OCI-LY7 (cell line): ENCODE results near the gene FGD5. TPM values are rescaled to one million over a fixed set of nuclear protein-coding genes. Genes with fewer than 3 reads are reported as not detected.

Source experiments
- BruUV-seq: library from RNA; stranded (reverse); fragments of 400-500 nt; replicated peaks from 2 replicates; lab custom pipeline; 2021; lab: Mats Ljungman, UMichigan
- CTCF ChIA-PET: fragments of 300-600 bp; sonication (Branson Sonifier 250); formaldehyde crosslinking; loops from one replicate; lab custom pipeline; 2022; ENCODE audit warnings: antibody characterized with exemption; ENCODE audit not compliant: unreplicated experiment; lab: Charles Lee
- POLR2A ChIA-PET: fragments of 300-600 bp; sonication (Branson Sonifier 250); formaldehyde crosslinking; loops from one replicate; lab custom pipeline; 2022; ENCODE audit warnings: antibody characterized with exemption; lab: Charles Lee
- DNase-seq: peaks from one replicate; pipeline ENCODE4 v3.0.0-alpha.2; 2015; ENCODE audit warnings: low spot score
- H2AFZ ChIP-seq: fragments of 200-600 bp; sonication (generic), shearing (Covaris generic); 2 replicates; pipeline ENCODE4 v1.6.1; 2014; ENCODE audit warnings: mild to moderate bottlenecking, antibody characterized with exemption, low read length, moderate library complexity
- H3K27ac ChIP-seq: fragments of 200-600 bp; sonication (generic); 2 replicates; pipeline ENCODE4 v1.5.1; 2014; ENCODE audit warnings: mixed run types, low read depth, mild to moderate bottlenecking, moderate library complexity, low read length, inconsistent platforms; ENCODE audit not compliant: poor library complexity, severe bottlenecking
- H3K36me3 ChIP-seq: fragments of 200-600 bp; sonication (generic); 2 replicates; pipeline ENCODE4 v1.6.1; 2014; ENCODE audit warnings: mild to moderate bottlenecking, antibody characterized with exemption, low read length, moderate library complexity, mixed read lengths; ENCODE audit not compliant: insufficient read depth
- H3K4me1 ChIP-seq: fragments of 200-600 bp; sonication (generic); 2 replicates; pipeline ENCODE4 v1.5.1; 2014; ENCODE audit warnings: mild to moderate bottlenecking, low read length; ENCODE audit not compliant: insufficient read depth, poor library complexity, severe bottlenecking
- H3K4me2 ChIP-seq: fragments of 200-600 bp; sonication (generic); 2 replicates; pipeline ENCODE4 v1.6.1; 2014; ENCODE audit warnings: mild to moderate bottlenecking, low read length
- H3K4me3 ChIP-seq: fragments of 200-600 bp; sonication (generic); 2 replicates; pipeline ENCODE4 v1.5.1; 2014; ENCODE audit warnings: mild to moderate bottlenecking, low read depth, low read length; ENCODE audit not compliant: poor library complexity, severe bottlenecking
- H3K79me2 ChIP-seq: fragments of 200-600 bp; sonication (generic); 2 replicates; pipeline ENCODE4 v1.6.1; 2016; ENCODE audit warnings: low read depth, mild to moderate bottlenecking, low read length, moderate library complexity, mixed read lengths; ENCODE audit not compliant: insufficient read depth
- H3K9me2 ChIP-seq: fragments of 200-600 bp; sonication (generic); 2 replicates; pipeline ENCODE4 v1.6.1; 2016; ENCODE audit warnings: mild to moderate bottlenecking, low read length, mixed read lengths; ENCODE audit not compliant: insufficient read depth
- H3K9me3 ChIP-seq: fragments of 200-600 bp; sonication (generic); 2 replicates; pipeline ENCODE4 v1.6.1; 2014; ENCODE audit warnings: mild to moderate bottlenecking, mixed run types, low read length, mixed read lengths
- H4K20me1 ChIP-seq: fragments of 200-600 bp; sonication (generic); 2 replicates; pipeline ENCODE4 v1.6.1; 2014; ENCODE audit warnings: mild to moderate bottlenecking, antibody characterized with exemption, low read length, moderate library complexity, mixed read lengths; ENCODE audit not compliant: insufficient read depth
- EZH2phosphoT487 ChIP-seq: fragments of 200-600 bp; sonication (generic); IDR thresholded peaks from 2 replicates; pipeline ENCODE4 v1.6.1; 2018; ENCODE audit warnings: low read depth, borderline replicate concordance, mild to moderate bottlenecking, mixed run types, antibody characterized with exemption, low read length, moderate library complexity, mixed read lengths
- intact Hi-C: fragments of 100-400 bp; cut with micrococcal nuclease; formaldehyde crosslinking; loops from one replicate; pipeline ENCODE4 v1.10.0; 2022; ENCODE audit not compliant: unreplicated experiment
- total RNA-seq, 2 experiments: library from RNA; depleted of rRNA in 1 of 2; stranded (reverse); fragments of >200 nt in 1 of 2; shearing (Covaris generic) in 1 of 2; gene quantifications; 2 replicates each; pipeline ENCODE4 v1.2.3, GENCODE V29; 2014 to 2022
- TF ChIP-seq, protein P1 (sequence below): fragments of 200-600 bp; sonication (generic); conservative IDR thresholded peaks from 2 replicates; pipeline ENCODE4 v1.5.1; 2014; ENCODE audit warnings: mild to moderate bottlenecking, antibody characterized with exemption, low read length, moderate library complexity, mixed read lengths

Gene FGD5
- total RNA-seq, 2 experiments from 2014 or later, result 0.09 to 0.21 TPM

DNA sequence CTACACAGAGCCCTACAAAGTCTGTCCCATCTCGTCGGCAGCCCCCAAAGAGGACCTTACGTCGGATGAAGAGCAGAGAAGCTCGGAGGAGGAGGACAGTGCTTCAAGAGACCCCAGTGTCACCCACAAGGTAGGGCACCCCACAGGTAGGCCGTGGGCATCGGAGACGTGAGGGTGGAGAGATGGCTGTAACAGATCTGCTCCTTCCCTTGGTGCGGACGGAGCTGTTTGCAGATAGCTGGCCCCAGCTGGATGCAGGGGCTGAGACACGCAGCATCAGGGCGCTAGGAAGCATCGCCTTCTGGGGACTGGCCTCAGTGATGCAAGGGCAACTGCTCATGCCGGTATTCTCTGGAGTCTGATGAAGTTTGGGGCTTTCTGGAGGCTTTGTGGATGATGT is 45.4 kb downstream of the FGD5 start:
- H3K79me2 ChIP-seq, result no peaks in the 10 kb centered on the region
- no peak overlapping the region for H3K27ac ChIP-seq
- H3K4me2 ChIP-seq, result no peak overlapping the region
- TF ChIP-seq EZH2phosphoT487, result no peak
- TF ChIP-seq, protein P1, sequence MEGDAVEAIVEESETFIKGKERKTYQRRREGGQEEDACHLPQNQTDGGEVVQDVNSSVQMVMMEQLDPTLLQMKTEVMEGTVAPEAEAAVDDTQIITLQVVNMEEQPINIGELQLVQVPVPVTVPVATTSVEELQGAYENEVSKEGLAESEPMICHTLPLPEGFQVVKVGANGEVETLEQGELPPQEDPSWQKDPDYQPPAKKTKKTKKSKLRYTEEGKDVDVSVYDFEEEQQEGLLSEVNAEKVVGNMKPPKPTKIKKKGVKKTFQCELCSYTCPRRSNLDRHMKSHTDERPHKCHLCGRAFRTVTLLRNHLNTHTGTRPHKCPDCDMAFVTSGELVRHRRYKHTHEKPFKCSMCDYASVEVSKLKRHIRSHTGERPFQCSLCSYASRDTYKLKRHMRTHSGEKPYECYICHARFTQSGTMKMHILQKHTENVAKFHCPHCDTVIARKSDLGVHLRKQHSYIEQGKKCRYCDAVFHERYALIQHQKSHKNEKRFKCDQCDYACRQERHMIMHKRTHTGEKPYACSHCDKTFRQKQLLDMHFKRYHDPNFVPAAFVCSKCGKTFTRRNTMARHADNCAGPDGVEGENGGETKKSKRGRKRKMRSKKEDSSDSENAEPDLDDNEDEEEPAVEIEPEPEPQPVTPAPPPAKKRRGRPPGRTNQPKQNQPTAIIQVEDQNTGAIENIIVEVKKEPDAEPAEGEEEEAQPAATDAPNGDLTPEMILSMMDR, result no peak
- no peaks in the 10 kb centered on the region for H3K9me3 ChIP-seq
- no peaks in the 10 kb centered on the region for H3K36me3 ChIP-seq
- BruUV-seq, result no TSS peak
- no peaks in the 10 kb centered on the region for H4K20me1 ChIP-seq
- no peak overlapping the region for H2AFZ ChIP-seq
- no peaks in the 10 kb centered on the region for H3K9me2 ChIP-seq
- intact Hi-C loops, result no loop called here
- no peak for DNase-seq
- POLR2A ChIA-PET, result interaction anchor here (0.9 kb wide), 1 partner anchor 102 kb away, joined by 4 read pairs; no protein-coding TSS in a partner anchor
- H3K4me3 ChIP-seq, result no peak overlapping the region
- H3K4me1 ChIP-seq, result no peaks in the 10 kb centered on the region
- CTCF ChIA-PET, result no interaction called here

DNA sequence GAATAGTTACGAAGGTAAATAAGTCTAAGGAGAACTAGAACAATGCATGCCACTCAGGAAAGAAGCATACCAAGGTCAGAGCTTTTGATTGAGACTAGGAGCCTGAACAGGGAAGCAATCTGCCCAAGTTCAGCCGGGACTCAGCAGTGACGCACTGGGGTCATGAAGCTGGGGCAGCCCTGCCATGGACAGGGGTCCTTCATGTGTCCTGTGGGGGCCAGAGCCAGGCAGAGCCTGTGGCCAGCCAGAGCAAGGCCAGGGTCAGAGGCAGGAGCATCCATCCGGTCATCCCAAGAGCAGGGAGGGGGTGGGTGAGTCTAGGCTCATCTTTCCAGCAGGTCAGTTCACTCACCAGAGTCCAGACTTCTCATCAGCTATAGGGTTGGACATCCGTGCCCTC is 47.9 kb downstream of the FGD5 start:
- Histone ChIP-seq H3K79me2 (no peaks in the 10 kb centered on the region), H3K4me3 (no peak overlapping the region), H3K4me1 (no peaks in the 10 kb centered on the region), H3K9me3 (no peaks in the 10 kb centered on the region), H3K36me3 (no peaks in the 10 kb centered on the region), H4K20me1 (no peaks in the 10 kb centered on the region), H3K4me2 (no peak overlapping the region), H3K9me2 (no peaks in the 10 kb centered on the region), H3K27ac (no peak overlapping the region), H2AFZ (no peak overlapping the region)
- DNase-seq, result no peak
- TF ChIP-seq EZH2phosphoT487, result no peak
- TF ChIP-seq, protein P1, result no peak
- no TSS peak for BruUV-seq
- CTCF ChIA-PET, result no interaction called here
- intact Hi-C loops, result no loop called here
- POLR2A ChIA-PET, result no interaction called here

DNA sequence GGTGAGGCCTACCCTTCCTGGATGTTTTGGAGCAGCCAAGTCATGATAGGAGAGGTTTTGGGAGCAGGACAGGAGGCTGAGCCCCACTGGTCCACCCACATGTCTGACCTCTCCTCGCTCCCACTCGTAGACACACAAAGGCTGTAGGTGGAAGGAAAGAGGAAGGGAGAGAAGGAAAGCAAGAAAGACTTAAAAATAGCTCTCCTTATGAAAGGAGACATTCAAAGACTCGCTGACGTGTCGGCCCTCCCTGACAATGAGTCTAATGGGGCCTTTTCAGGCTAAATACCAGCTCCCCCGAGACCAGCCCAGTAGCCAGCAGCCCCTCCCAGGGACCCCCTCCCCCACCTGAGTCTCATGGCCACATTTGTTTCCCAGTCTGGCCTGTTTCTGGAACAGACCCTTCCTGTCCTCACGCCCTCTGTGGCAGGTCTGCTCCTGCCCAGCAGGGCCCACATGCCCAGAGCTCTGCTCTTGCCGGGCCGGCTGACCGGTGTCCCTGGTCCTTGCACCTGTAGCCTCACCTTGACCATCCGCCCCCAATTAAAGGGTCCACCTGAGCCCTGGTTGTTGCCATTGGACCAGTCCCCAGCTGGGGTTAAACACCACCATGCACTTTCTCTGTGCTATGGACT is 49.3 kb downstream of the FGD5 start:
- Histone ChIP-seq H3K79me2 (no peaks in the 10 kb centered on the region), H3K36me3 (no peaks in the 10 kb centered on the region), H3K9me3 (no peaks in the 10 kb centered on the region), H2AFZ (no peak overlapping the region), H3K4me3 (no peak overlapping the region), H3K4me2 (no peak overlapping the region), H4K20me1 (no peaks in the 10 kb centered on the region), H3K4me1 (no peaks in the 10 kb centered on the region), H3K27ac (no peak overlapping the region), H3K9me2 (no peaks in the 10 kb centered on the region)
- DNase-seq, result no peak
- no TSS peak for BruUV-seq
- intact Hi-C loops, result no loop called here
- ChIA-PET CTCF (no interaction called here), POLR2A (interaction anchor here (0.6 kb wide), 1 partner anchor 85 kb away, joined by 3 read pairs; no protein-coding TSS in a partner anchor)
- TF ChIP-seq EZH2phosphoT487, result no peak
- TF ChIP-seq, protein P1, result no peak
